HEK293 (cell line): ENCODE results near the gene HOXC10.

ENCODE experiments used
- GLI4 ChIP-seq: fragments of 450-650 bp; formaldehyde crosslinking; IDR thresholded peaks from 2 replicates; pipeline ENCODE4 v1.5.1; 2016; ENCODE audit warnings: missing biosample characterization, missing genetic modification characterization
- HOXC10 ChIP-seq: sonication (generic); formaldehyde crosslinking; IDR thresholded peaks from 2 replicates; pipeline ENCODE4 v1.8.1; 2023; ENCODE audit warnings: mild to moderate bottlenecking, missing genetic modification reagents
- KLF1 ChIP-seq: fragments of 450-650 bp; formaldehyde crosslinking; IDR thresholded peaks from 2 replicates; pipeline ENCODE4 v1.5.1; 2016; ENCODE audit warnings: missing biosample characterization, missing genetic modification characterization
- PRDM10 ChIP-seq: fragments of 450-650 bp; formaldehyde crosslinking; IDR thresholded peaks from 2 replicates; pipeline ENCODE4 v1.5.1; 2016; ENCODE audit warnings: missing biosample characterization, missing genetic modification characterization
- REPIN1 ChIP-seq: fragments of 450-650 bp; formaldehyde crosslinking; IDR thresholded peaks from 2 replicates; pipeline ENCODE4 v1.5.1; 2017; ENCODE audit warnings: missing biosample characterization, missing genetic modification characterization, low read depth
- SETDB1 ChIP-seq: IDR thresholded peaks from one replicate; pipeline ENCODE4 v1.6.1; 2017; ENCODE audit warnings: mild to moderate bottlenecking, low read length, moderate library complexity, mixed read lengths; ENCODE audit not compliant: insufficient read length
- TRIM28 ChIP-seq: IDR thresholded peaks from 2 replicates; pipeline ENCODE4 v1.6.1; 2011; ENCODE audit warnings: low read length, control low read depth, borderline replicate concordance
- ZBTB11 ChIP-seq: fragments of 450-650 bp; formaldehyde crosslinking; conservative IDR thresholded peaks from 2 replicates; pipeline ENCODE4 v1.5.1; 2016; ENCODE audit warnings: low read depth, missing biosample characterization, missing genetic modification characterization
- ZBTB49 ChIP-seq: fragments of 450-650 bp; formaldehyde crosslinking; IDR thresholded peaks from 2 replicates; pipeline ENCODE4 v1.5.1; 2016; ENCODE audit warnings: missing biosample characterization, missing genetic modification characterization, low read depth
- ZFHX2 ChIP-seq: fragments of 450-650 bp; formaldehyde crosslinking; conservative IDR thresholded peaks from 2 replicates; pipeline ENCODE4 v1.5.1; 2016; ENCODE audit warnings: missing biosample characterization, missing genetic modification characterization
- ZFP37 ChIP-seq: fragments of 450-650 bp; formaldehyde crosslinking; IDR thresholded peaks from 2 replicates; pipeline ENCODE4 v1.5.1; 2016; ENCODE audit warnings: missing biosample characterization, missing genetic modification characterization
- ZIC2 ChIP-seq: fragments of 450-650 bp; formaldehyde crosslinking; IDR thresholded peaks from 2 replicates; pipeline ENCODE4 v1.5.1; 2016; ENCODE audit warnings: missing biosample characterization, missing genetic modification characterization
- ZNF10 ChIP-seq: fragments of 450-650 bp; formaldehyde crosslinking; IDR thresholded peaks from 2 replicates; pipeline ENCODE4 v1.5.1; 2017; ENCODE audit warnings: missing biosample characterization, missing genetic modification characterization
- ZNF140 ChIP-seq: fragments of 450-650 bp; formaldehyde crosslinking; IDR thresholded peaks from 2 replicates; pipeline ENCODE4 v1.5.1; 2016; ENCODE audit warnings: missing biosample characterization, missing genetic modification characterization
- ZNF169 ChIP-seq: fragments of 450-650 bp; formaldehyde crosslinking; IDR thresholded peaks from 2 replicates; pipeline ENCODE4 v1.5.1; 2016; ENCODE audit warnings: missing biosample characterization, missing genetic modification characterization
- ZNF248 ChIP-seq: fragments of 450-650 bp; formaldehyde crosslinking; IDR thresholded peaks from 2 replicates; pipeline ENCODE4 v1.5.1; 2017; ENCODE audit warnings: missing biosample characterization, missing genetic modification characterization
- ZNF311 ChIP-seq: fragments of 450-650 bp; formaldehyde crosslinking; IDR thresholded peaks from 2 replicates; pipeline ENCODE4 v1.5.1; 2017; ENCODE audit warnings: missing biosample characterization, missing genetic modification characterization, borderline replicate concordance
- ZNF324 ChIP-seq: fragments of 450-650 bp; formaldehyde crosslinking; IDR thresholded peaks from 2 replicates; pipeline ENCODE4 v1.5.1; 2016; ENCODE audit warnings: missing biosample characterization, missing genetic modification characterization
- ZNF426 ChIP-seq: fragments of 450-650 bp; formaldehyde crosslinking; IDR thresholded peaks from 2 replicates; pipeline ENCODE4 v1.5.1; 2017; ENCODE audit warnings: missing biosample characterization, missing genetic modification characterization, mild to moderate bottlenecking, inconsistent platforms, moderate library complexity
- ZNF544 ChIP-seq: fragments of 450-650 bp; formaldehyde crosslinking; IDR thresholded peaks from 2 replicates; pipeline ENCODE4 v1.5.0; 2017; ENCODE audit warnings: missing biosample characterization, missing genetic modification characterization
- ZNF585B ChIP-seq: fragments of 450-650 bp; formaldehyde crosslinking; IDR thresholded peaks from 2 replicates; pipeline ENCODE4 v1.5.1; 2016; ENCODE audit warnings: missing biosample characterization, missing genetic modification characterization
- ZNF629 ChIP-seq: fragments of 450-650 bp; formaldehyde crosslinking; IDR thresholded peaks from 2 replicates; pipeline ENCODE4 v1.5.1; 2017; ENCODE audit warnings: missing biosample characterization, missing genetic modification characterization
- ZNF658 ChIP-seq: fragments of 450-650 bp; formaldehyde crosslinking; IDR thresholded peaks from 2 replicates; pipeline ENCODE4; 2016; ENCODE audit warnings: missing biosample characterization, missing genetic modification characterization
- ZNF660 ChIP-seq: fragments of 450-650 bp; IDR thresholded peaks from 2 replicates; pipeline ENCODE4 v1.5.1; 2018; ENCODE audit warnings: missing biosample characterization, mild to moderate bottlenecking, missing genetic modification characterization
- ZNF670 ChIP-seq: fragments of 450-650 bp; formaldehyde crosslinking; IDR thresholded peaks from 2 replicates; pipeline ENCODE4 v1.5.1; 2016; ENCODE audit warnings: missing biosample characterization, missing genetic modification characterization, low read depth
- ZNF747 ChIP-seq: fragments of 450-650 bp; formaldehyde crosslinking; IDR thresholded peaks from 2 replicates; pipeline ENCODE4 v1.5.1; 2016; ENCODE audit warnings: missing biosample characterization, missing genetic modification characterization
- ZNF777 ChIP-seq: fragments of 450-650 bp; formaldehyde crosslinking; IDR thresholded peaks from 2 replicates; pipeline ENCODE4 v1.5.1; 2017; ENCODE audit warnings: missing biosample characterization, missing genetic modification characterization, borderline replicate concordance
- TF ChIP-seq, protein P1 (sequence below): fragments of 450-650 bp; formaldehyde crosslinking; IDR thresholded peaks from 2 replicates; pipeline ENCODE4 v1.5.1; 2016; ENCODE audit warnings: missing biosample characterization, missing genetic modification characterization
- TF ChIP-seq, protein P2 (sequence below): IDR thresholded peaks from 2 replicates; pipeline ENCODE4 v1.6.1; 2011; ENCODE audit warnings: mild to moderate bottlenecking, low read depth, low read length, borderline replicate concordance

The HOXC10 gene

GRCh38 chr12:54000116-54001114, 15.5 kb downstream of the HOXC10 start, which contains the start of gene HOXC9 (continued):
- peak; percentile 43 for TF ChIP-seq ZBTB11
- peak; percentile 29; the same call in 1 of the 2 replicates for TF ChIP-seq ZIC2 (tag by site-specific recombination)
- TF ChIP-seq ZNF777 (tag by site-specific recombination), result no peak
- no peak for TF ChIP-seq ZNF311
- TF ChIP-seq ZNF658 (tag by site-specific recombination), result no peak
- no peak; the same call in 1 of the 2 replicates for TF ChIP-seq ZFP37 (tag by site-specific recombination)
- TF ChIP-seq, protein P1, sequence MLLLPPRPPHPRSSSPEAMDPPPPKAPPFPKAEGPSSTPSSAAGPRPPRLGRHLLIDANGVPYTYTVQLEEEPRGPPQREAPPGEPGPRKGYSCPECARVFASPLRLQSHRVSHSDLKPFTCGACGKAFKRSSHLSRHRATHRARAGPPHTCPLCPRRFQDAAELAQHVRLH (tag by site-specific recombination), result no peak
- no peak for TF ChIP-seq ZNF747
- TF ChIP-seq ZNF544, result no peak
- TF ChIP-seq ZFHX2, result peak; percentile 66
- no peak for TF ChIP-seq ZNF629 (tag by site-specific recombination)
- no peak for TF ChIP-seq TRIM28
- TF ChIP-seq ZNF248, result no peak
- TF ChIP-seq, protein P2, sequence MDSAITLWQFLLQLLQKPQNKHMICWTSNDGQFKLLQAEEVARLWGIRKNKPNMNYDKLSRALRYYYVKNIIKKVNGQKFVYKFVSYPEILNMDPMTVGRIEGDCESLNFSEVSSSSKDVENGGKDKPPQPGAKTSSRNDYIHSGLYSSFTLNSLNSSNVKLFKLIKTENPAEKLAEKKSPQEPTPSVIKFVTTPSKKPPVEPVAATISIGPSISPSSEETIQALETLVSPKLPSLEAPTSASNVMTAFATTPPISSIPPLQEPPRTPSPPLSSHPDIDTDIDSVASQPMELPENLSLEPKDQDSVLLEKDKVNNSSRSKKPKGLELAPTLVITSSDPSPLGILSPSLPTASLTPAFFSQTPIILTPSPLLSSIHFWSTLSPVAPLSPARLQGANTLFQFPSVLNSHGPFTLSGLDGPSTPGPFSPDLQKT, result no peak
- TF ChIP-seq KLF1 (tag by site-specific recombination), result peak; percentile 74
- no peak for TF ChIP-seq ZNF585B (tag by site-specific recombination)
- no peak for TF ChIP-seq HOXC10 (CRISPR knock-in tag)
- 0 out of 2 replicates have a peak, but pooled peaks have one; percentile 21 for TF ChIP-seq ZNF10
- no peak for TF ChIP-seq ZNF324 (tag by site-specific recombination)
- 0 out of 2 replicates have a peak, but pooled peaks have one; percentile 22 for TF ChIP-seq ZNF660 (tag by site-specific recombination)
- TF ChIP-seq GLI4 (tag by site-specific recombination), result 0 out of 2 replicates have a peak, but pooled peaks have one; percentile 24
- TF ChIP-seq ZNF670 (tag by site-specific recombination), result no peak
- no peak for TF ChIP-seq ZNF426 (tag by site-specific recombination)
- no peak for TF ChIP-seq REPIN1 (tag by site-specific recombination)
- no peak; the same call in 1 of the 2 replicates for TF ChIP-seq ZNF169
- TF ChIP-seq ZBTB49 (tag by site-specific recombination), result no peak
- TF ChIP-seq SETDB1, result no peak
- no peak for TF ChIP-seq PRDM10 (tag by site-specific recombination)
- no peak for TF ChIP-seq ZNF140 (tag by site-specific recombination)
